Panc1 (cell line): ENCODE data around the gene STAM2.
"Not testable (repeated sequence)": the region's sequence is repeated elsewhere in the genome, so short reads cannot be mapped to it uniquely, and the experiment has no call there.

Source experiments
- CTCF ChIP-seq: fragments of 450-650 bp; IDR thresholded peaks from 2 replicates; pipeline ENCODE4 v1.5.1; 2017; ENCODE audit warnings: mild to moderate bottlenecking
- POLR2AphosphoS5 ChIP-seq: IDR thresholded peaks from 2 replicates; pipeline ENCODE4 v1.6.1; 2012; ENCODE audit warnings: mild to moderate bottlenecking, low read depth, low read length, moderate library complexity
- REST ChIP-seq, 2 experiments: IDR thresholded peaks; 2 replicates each; pipeline ENCODE4 v1.6.1; 2011 to 2012; ENCODE audit warnings: low read depth in 2 of 2, control low read depth in 1 of 2, low read length in 1 of 2, mild to moderate bottlenecking in 1 of 2, moderate library complexity in 1 of 2; ENCODE audit not compliant: insufficient read depth in 1 of 2
- SIN3A ChIP-seq: IDR thresholded peaks from 2 replicates; pipeline ENCODE4 v1.6.1; 2012; ENCODE audit warnings: low read depth, mild to moderate bottlenecking, low read length, moderate library complexity, borderline replicate concordance; ENCODE audit not compliant: insufficient read depth
- TCF7L2 ChIP-seq: IDR thresholded peaks from 2 replicates; pipeline ENCODE4 v1.6.1; 2011; ENCODE audit warnings: mild to moderate bottlenecking, low read depth, low read length, inconsistent platforms

- TF ChIP-seq CTCF; POLR2AphosphoS5; TCF7L2; REST (IDR thresholded peaks at IDR 0.05; ENCODE audit: insufficient read depth in 1 of 2, low read depth in 2 of 2, low read length in 1 of 2); SIN3A: not testable (repeated sequence)
Observed at GRCh38 chr2:152186808-152187207, 11.2 kb upstream of the STAM2 start.
